CD4-positive, alpha-beta T cell treated with Interleukin-17A for 1 hour (primary cell): ENCODE data around the gene NR2C2.

Experiments used
- DNase-seq: peaks from one replicate; pipeline ENCODE4 v3.0.0-alpha.2; 2020

Gene NR2C2

DNA sequence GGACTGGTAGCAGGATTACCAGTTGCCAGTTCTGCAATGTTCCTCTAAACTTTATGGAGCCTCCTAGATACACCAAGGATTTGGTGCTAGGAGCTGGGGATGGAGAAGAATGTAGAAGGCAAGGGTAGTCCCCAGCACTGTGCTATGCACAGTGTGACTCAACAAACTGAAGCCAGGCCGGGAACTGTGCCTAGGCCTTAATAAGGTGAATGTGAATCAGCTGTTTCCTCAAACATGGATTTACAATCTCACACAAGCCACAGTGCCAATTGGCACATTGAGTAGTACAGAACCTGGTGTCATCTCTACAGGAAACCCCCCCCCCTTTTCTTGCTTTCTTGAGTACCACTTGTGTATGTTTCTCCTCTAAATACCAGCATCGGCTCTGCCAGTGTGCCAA, 85.3 kb downstream of the NR2C2 start:
- no peak for DNase-seq

DNA sequence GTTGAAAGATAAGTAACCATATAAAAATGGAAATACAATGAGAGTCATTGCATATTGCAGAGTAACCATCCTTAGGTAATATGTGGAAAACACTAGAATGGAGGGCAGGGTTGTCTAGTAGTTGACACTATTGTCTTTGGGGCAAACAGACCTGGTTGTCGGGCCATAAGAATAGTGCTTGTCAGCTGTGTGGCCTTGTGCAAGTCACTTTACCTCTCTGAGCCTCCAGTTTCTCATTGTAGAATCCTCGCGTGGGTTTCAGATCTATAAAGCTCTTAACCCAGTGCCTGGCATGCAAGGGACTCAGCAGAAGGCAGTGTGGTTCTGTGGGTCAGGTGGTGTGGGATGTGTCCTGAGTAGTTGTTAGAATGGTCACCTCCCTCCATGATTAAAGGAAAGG, 85.7 kb downstream of the NR2C2 start:
- DNase-seq = no peak

DNA sequence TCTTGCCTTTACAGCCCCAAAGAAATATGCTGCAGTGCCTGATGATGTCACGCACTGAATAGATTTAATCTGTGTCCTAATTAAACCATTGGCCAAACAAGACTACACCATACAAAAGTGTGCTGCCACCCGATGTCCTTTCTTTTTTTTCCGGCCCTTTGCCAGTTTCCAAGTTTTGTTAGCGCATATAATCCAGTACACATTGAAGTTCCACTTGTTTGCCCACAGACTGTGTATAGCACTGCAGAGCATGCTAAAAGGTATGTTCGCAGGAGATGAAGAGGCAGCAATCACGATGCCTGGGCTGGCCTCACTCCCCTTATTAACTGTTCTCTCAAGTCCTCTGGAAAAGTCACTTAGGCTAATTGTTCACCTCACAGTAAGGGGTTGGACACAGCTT, 90.9 kb downstream of the NR2C2 start:
- no peak for DNase-seq

DNA sequence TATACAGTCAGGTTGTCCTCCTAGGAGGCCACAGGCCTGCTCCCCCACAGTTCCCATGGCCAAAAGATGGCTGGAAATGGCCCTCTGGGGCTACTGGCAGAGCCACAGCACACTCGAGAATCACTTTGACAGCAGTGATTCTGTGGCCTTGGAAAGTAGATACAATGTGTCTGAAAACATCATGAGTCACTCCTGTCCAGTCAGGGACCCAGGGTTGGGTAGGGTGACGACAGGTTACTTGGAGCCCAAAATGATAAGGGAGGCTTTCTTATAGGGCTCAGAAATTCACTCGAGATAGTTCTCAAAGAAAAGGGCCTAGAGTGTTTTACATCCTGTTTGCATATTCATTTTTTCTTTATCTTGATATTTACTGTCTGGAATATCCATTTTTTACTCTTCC, 93.5 kb downstream of the NR2C2 start:
- no peak for DNase-seq

DNA sequence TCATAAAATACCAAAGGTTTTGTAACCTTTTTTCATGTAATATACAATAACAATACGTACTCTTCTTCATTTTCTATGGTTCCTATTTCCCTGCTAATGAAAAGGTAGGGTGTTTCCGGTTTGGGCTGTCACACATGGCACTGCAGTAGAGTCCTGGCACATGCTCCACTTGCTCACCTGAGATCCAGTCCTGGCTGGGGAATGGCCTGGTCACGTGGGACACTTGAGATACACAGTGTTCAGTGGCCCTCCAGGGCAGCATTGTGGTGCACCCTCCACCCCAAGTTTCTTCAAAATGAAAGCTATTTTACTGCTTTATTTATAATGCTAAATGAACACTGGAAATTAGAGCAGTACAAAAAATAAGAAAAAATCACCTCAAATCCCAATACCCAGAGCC, 94.6 kb downstream of the NR2C2 start:
- no peak for DNase-seq

DNA sequence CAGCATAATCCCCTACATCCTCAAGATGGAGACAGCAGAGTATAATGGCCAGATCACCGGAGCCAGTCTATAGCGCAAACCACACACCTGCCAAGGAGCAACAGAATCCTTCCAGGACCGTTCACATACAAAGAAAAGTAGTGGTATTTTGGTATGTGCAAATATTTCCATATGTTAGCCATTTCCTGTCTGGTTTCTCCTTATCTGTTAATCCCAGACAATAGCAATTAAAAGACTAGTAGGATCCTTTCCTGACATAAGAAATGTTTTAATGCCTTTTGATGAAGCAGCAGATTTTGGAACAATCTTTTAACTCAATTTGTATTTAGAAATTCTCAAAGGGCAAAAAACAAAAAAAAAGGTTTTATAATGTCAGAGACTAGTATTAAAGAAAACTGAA, 95.6 kb downstream of the NR2C2 start:
- no peak for DNase-seq

DNA sequence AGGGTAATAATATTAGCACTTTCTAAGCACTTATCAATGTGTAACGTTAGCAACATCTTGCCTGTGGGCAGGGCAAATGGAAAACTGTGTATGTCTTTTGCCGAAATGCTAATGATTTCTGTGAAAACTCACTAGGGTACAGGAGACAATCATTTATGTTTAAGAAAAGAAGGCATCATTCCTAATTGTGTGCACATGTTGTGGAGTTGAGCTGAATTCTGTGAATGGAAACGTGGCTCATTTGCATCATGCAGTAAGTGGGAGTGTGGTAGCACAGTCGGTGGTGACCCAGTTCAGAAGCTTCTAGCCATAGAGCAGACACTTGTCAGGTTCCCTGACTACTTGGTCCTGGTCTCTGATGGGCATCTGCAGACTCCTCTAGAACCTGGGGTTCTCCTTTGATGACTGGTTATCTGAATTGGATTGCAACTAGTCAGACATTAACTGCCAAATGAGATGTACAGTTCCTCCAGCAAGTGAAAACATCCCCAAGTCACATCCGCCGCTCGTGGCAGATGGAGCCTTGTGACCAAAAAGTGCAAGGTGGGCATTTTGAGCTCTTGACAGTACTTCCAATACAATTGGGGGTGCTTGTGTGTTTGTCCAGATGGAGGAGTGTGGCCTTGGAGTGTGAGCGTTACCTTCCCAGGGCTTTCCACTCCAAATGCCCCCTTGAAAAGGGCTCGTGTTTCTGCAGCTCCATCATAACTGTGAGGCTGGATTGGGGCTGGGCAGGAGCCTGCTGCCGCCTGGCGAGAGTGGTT, 96.2 kb downstream of the NR2C2 start:
- no peak for DNase-seq

DNA sequence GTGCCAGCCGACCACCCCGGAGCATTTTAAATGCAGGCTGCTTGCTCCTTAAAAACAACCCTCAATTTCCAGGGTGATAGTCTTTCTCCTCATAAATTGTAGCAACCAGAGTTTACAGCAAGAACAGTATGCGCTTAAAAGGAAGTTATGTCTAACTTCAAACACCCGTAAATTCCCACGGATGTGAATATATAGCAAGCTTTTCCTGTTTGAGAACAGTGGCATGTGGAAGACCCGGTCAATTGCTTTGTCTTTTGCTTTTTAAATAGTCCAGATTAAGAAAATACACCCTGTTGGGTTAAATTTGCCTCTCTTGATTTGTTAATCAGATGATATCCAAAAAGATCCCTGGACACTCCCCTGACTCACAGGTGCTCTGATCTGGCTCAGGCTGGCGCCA, 96.9 kb downstream of the NR2C2 start:
- no peak for DNase-seq

DNA sequence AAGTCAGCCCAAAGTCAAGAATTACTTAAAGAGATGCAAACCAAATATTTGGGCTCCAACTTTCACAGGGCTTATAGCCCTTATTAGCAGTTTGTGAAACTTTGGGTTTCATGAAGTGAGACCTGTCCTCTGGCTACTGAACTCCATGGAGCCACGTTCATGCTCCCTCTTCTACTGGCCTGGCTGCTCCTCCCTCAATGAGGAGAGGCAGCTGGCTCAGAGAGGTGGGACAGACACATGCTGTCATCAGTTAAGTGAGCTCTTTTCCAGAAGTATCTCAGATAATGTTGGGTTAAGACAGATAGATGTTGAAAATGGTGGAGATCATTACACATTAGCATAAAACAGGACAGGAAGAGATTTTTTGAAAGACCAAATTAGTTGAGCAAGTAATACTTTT, 98.3 kb downstream of the NR2C2 start:
- DNase-seq = no peak

DNA sequence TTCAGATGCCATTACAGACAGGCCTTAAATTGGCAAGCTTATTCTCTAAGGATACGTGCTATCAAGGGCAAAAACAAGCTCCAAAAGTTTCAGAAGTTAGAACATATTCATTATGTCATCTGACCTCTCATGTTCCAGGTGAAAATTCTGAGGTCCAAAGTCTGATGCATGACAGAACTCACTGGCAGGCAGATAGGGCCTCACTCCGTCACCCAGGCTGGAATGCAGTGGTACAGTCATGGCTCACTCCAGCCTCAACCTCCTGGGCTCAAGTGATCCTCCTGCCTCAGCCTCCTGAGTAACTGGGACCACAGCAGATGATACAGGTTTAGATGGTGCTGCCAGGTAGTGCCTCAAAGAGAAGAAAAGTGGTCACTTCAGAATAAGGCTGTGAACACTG, 102.2 kb downstream of the NR2C2 start:
- no peak for DNase-seq

DNA sequence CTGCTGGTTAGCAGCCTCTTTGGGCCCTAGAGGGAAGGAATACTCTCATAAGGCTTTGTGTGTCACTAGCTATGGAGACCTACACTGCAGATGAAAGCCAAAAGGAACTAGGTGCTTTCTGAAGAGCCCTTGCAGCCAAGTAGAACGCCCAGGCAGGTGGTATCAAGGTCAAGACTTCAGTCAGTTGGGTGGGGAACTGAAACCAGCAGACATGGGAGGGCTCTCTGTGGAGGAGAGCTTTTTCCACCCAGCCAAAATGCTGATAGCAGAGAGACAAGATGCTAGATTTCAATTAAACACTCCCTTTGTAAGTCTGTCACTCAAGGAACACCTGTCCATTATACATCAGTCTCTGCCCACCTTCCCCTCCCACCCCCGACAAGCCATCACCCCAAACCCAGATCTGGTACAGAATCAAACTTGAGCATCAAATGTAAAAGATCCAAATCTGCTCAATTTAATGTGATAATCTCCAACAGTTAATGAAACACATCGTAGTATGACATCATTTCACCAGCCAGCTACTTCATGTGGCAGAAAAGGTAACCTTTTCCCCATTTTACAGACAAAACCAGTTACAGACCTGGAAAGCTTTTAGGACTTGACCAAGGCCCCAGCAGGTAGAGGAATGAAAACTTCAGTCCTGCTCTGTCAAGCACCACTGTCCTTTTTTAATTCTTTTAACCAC, 103.2 kb downstream of the NR2C2 start:
- no peak for DNase-seq

DNA sequence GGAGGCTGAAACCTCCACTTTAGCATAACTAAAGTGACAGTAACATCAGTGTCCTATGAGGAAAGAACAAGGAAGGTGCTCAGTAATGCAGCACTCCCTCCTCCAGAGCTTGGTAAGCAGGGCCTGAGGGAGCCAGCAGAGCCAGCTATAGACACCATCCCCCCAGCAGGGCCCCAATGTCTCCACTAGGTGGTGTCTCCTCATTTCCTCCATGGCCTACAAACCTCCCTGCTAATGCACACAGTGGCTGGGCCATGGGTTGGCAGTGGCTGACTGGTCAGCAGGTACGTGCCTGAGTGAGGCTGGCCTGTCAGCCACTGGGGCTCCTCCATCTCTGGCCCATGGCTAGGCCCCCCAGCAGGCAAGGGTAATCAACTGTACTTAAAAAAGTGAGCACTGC, 104.1 kb downstream of the NR2C2 start:
- peak; percentile 48 for DNase-seq

DNA sequence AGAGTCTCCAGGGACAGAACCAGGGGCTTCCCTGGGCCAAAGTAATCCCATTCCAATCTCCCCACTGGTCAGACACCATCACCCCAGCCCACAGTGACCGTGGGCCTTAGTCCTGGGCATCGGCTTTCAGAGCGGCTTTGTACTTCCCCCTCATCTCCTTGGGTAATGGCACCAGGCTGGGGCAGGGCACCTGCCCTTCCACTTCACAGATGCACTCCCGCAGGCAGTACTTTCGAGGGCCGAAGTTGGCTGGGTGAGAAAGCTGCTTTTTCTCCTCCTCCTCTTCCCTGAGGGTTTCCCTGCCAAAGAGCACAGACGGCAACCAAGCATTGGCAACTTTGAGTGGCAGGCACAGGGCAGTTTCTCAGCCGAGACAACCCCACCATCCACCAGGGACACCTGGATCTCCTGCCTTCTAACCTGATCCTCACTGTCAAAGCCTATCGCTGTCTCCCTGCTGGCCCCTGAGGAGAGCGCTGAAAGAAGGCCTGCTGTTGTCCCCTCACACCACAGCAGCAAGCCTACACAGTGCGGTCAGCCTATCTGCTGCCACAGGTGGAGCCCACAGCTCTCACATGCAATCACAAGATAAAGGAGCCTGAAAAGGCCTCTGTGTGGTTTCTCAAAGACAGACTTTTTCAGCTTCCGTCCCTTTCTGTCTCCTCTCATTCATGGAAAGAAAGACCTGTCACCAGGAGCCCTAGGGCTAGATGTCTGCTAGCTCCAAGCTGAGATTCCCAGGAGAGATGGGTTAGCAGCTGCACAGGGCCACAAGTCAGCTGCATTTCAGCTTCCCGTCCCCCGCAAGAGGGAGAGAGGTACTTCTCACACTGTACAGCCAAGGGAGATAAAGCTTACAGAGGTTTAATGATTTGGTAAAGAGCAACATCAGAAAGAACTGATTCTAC, 105.2 kb downstream of the NR2C2 start:
- no peak for DNase-seq

DNA sequence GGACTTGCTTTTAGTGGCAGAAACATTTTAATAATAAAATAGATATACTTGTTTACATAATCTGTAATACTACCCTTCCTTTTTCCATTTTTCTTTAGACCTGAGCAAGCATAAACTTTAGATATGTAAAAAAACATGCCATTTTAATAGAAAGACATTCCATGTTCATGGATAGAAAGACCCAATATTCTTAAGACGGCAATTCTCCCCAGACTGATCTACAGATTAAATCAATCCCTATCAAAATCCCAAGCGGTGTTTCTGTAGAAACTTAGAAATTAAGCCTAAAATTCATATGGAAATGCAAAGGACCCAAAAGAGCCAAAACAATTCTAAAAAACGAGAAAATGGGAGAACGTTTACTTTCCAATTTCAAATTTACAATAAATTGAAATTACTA, 106.2 kb downstream of the NR2C2 start:
- DNase-seq = no peak

DNA sequence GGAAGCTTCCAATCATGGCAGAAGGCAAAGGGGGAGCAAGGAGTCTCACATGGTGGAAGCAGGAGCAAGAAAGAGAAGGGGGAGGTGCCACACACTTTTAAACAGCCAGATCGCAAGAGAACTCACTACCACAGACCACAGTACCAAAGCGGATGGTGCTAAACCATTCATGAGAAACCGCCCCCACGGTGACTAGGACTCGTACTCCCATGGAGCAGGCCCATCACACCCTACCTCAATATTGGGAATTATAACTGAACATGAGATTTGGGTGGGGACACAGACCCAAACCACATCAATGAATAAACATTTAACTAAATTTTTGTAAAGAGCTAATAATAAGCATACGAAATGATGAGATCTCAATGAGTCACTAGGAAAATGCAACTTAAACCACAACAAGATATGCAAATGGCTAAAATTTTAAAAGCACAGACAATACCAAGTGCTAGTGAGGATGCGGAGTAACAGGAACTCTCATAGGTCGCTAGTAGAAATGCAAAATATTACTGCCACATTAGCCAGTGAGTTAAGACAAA, 107.7 kb downstream of the NR2C2 start:
- DNase-seq = peak; percentile 53

DNA sequence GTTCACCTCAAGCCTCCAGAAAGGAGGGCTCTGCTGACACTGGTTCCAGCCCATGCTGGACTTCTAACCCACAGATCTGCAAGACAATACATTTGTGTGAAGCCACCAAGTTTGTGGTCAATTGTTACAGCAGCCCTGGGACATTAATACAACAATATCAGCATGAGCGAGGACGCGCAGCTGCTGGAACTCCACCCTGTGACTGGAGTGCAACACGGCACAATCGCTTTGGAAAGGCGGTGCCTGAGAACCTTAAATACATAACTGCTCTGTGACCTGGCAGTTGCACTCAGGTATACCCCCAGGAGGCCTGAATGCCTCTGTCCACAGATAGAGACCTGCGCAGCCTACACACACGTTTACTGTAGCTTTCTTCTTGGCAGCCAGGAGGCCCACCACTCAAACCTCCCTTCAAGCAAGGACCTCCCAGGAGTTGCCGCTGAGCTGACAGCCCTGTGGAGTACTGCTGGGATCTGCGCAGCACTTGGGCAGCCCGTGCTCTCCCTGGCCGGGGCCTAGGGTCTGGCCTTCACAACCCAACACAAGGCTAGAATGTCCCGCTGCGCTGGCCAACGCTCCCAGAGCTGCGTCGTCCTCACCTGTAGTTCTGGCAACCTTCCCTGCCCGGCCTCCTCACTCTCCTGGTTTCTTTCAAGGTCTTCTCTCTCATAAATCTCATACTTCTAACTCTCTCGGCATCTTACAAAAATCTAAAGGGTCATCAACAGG, 109.5 kb downstream of the NR2C2 start:
- DNase-seq = no peak

DNA sequence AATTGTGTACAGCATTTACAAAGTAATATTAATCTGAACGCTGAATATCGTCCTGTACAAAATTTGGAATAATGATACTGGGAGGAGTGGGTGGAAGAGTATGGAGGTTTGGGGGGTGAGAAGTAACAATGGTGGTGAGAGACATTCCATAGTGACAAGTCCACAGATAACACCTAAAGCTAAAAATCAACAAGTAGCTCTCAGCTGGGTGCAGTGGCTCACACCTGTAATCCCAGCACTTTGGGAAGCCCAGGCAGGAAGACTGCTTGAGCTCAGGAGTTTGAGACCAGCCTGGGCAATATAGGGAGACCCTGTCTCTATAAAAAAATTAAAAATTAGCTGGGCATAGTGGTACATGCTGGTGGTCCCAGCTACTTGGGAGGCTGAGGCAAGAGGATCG, 112.6 kb downstream of the NR2C2 start:
- no peak for DNase-seq

DNA sequence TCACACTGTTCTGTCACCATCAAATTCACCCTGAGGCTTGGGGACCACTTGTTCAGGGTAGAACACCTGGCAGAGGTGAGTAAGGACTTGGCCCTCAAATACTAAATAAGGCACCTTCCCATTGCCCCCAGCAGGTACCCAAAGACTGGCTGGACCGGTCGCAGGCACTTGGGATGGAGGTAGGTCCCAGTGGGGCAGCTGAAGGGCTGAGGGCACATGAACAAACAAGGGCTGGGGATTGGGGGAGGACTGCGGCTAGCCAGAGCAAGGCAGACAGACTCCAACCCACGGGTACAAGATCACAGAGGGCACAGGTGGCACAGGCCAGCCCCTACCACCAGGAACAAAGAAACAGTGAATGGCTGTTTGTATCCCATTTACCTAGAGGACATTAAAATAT, 115.9 kb downstream of the NR2C2 start:
- no peak for DNase-seq

DNA sequence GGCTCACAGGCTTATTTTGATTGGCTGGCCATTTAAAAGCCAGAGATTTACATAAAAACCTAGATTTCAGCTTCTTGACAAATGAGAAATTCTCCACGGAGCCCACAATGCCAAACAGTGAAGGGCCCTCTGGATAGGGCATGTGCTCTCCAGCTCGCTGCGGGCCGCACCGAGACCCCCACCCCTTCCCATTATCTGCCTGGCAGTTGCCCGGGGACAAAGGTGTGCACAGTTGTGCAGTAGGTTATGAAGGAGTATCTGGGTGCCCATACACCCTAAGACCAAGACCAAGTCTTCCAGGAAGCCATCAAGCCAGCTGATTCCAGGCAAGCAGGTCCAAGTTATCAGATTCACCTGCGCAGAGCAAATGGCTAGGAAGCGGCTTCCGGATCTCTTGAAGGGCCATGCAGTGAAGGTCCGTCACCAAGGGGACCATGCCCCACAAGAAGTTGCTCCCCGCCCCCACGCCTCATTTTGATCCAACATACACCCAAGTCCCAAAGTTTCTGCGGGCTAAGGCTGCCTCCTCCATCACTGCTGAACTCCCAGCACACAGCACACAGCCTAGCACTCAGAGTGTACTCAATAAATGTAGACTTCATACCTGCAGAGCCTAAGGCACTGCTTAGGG, 116.4 kb downstream of the NR2C2 start:
- DNase-seq = no peak

DNA sequence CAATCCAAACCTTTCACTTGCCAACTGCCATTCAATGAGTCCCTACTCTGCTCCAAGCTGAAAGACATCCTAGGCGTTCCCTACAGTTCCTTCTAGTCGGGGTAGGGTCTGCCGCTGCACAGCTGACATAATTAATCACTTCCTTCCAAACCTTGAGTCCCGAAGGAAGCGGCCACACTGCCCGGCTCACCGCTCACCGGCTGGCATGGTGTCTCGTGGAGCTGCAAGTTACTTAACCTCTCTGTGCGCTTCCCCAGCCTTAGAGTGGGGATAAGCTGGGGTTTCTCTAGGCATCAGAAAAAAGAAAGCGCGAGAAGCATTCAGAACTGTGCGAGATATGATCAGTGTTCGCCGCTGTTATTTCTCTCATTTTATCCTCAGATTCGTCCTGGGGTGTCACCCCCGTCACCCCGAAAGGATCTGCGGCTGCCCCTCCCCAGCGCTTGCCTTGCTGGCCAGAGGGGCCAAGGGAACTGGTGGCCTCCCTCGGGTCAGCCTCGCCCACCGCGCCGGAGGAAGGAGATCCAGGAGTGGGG, 117.0 kb downstream of the NR2C2 start:
- peak; percentile 18 for DNase-seq

DNA sequence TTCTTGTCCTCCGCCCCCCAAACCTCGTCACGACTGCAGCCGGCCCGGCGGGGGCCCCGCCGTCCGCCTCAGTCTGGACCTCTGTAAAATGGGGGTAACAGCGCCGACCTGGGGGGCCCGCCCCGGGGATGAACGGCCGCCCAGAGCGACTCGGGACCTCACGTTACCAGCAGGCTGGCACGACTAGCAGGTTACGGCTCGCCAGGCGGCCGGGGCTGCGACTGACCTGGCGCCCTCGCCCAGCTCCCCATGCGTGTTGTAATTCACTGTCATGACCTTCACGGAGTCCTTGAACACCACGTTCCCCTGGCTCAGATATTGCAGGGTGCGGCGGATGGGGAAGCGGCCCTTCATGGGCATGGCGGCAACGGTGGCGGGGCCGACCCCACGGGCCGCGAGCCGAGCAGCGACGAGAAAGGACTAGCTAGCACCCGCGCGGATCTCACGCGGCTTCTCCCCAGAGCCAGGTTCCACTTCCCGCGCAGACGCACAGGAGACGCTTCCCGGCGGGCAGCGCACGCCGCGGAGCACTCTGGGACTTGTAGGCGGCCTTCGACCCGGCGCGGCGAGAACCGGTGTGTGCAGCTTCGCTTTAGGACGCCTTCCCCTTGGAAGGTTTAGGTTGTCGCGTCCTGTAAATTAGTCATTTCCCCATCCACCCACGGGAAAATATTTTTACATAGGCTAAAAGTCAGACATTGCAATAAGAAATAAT, 117.6 kb downstream of the NR2C2 start, which contains the start of gene MRPS25:
TSS of gene MRPS25 (minus strand) at position 481 of the 715 bp plus-strand sequence. CDS start at position 360, 121 bp downstream.
- DNase-seq = peak; percentile 91
